ENCODE data around the gene MICAL2. TPM values are rescaled to one million over a fixed set of nuclear protein-coding genes. Genes with fewer than 3 reads are reported as not detected.
A peak's percentile ranks its signal among the peaks of the same experiment; 100 is the strongest.

MICAL2 gene
- total RNA-seq, 1 donor from 2014 or later: 237 TPM

GRCh38 chr11:12106501-12106900 lies 3.9 kb upstream of the MICAL2 start:
- no peaks in the 10 kb centered on the region for H3K27me3 ChIP-seq
- peaks cover 2 to 17% of the 10 kb centered on the region in 2 donors for H3K4me1 ChIP-seq
- H3K4me3 ChIP-seq: no peak overlapping the region
- no peaks in the 10 kb centered on the region for H3K36me3 ChIP-seq
- no peak for TF ChIP-seq CTCF (IDR thresholded peaks at IDR 0.05)
- no peaks in the 10 kb centered on the region for H3K9me3 ChIP-seq
- no peak overlapping the region for H3K27ac ChIP-seq
- no peak for DNase-seq (ENCODE audit: low spot score in 2 of 2)
- intact Hi-C loops (cut with DNase I): loop anchor here (10.0 kb wide), 1 partner anchor 792 kb away; no protein-coding TSS in a partner anchor

GRCh38 chr11:12108875-12109453 lies 1.4 kb upstream of the MICAL2 start:
- no peak overlapping the region for H3K27ac ChIP-seq
- intact Hi-C loops (cut with DNase I): loop anchor here (10.0 kb wide), 1 partner anchor 794 kb away; no protein-coding TSS in a partner anchor

GRCh38 chr11:12109591-12110196 lies 696 bp upstream of the MICAL2 start:
- intact Hi-C loops (cut with DNase I): loop anchor here (1.0 to 10.0 kb wide), 4 partner anchors 19 to 795 kb away; no protein-coding TSS in a partner anchor

More at GRCh38 chr11:12108875-12109453, 1.4 kb upstream of the MICAL2 start:
- no peak for TF ChIP-seq CTCF (IDR thresholded peaks at IDR 0.05)
- Histone ChIP-seq H3K36me3 (peaks cover 0 to 8% of the 10 kb centered on the region in 2 donors), H3K27me3 (no peaks in the 10 kb centered on the region), H3K9me3 (no peaks in the 10 kb centered on the region), H3K4me1 (peaks cover 2 to 14% of the 10 kb centered on the region in 2 donors), H3K4me3 (no peak overlapping the region)
- no peak for DNase-seq (ENCODE audit: low spot score in 2 of 2)

GRCh38 chr11:12110714-12111548 lies 541 bp downstream of the MICAL2 start:
- H3K4me3 ChIP-seq: peak overlapping the region; percentile 89 to 91
- H3K4me1 ChIP-seq: peaks cover 2 to 14% of the 10 kb centered on the region in 2 donors
- no peaks in the 10 kb centered on the region for H3K27me3 ChIP-seq
- no peak for DNase-seq (ENCODE audit: low spot score in 2 of 2)
- intact Hi-C loops (cut with DNase I): loop anchor here (1.0 to 10.0 kb wide), 3 partner anchors 21 to 56 kb away; no protein-coding TSS in a partner anchor
- no peak for TF ChIP-seq CTCF (IDR thresholded peaks at IDR 0.05)
- peak overlapping the region; percentile 92 to 93 for H3K27ac ChIP-seq
- peaks cover 0 to 15% of the 10 kb centered on the region in 2 donors for H3K36me3 ChIP-seq
- H3K9me3 ChIP-seq: no peaks in the 10 kb centered on the region

More at GRCh38 chr11:12109591-12110196, 696 bp upstream of the MICAL2 start:
- Histone ChIP-seq H3K4me1 (peaks cover 2 to 8% of the 10 kb centered on the region in 2 donors), H3K27me3 (no peaks in the 10 kb centered on the region), H3K4me3 (peak overlapping the region; percentile 89 to 91), H3K27ac (peak overlapping the region; percentile 92 to 93), H3K36me3 (peaks cover 0 to 11% of the 10 kb centered on the region in 2 donors), H3K9me3 (no peaks in the 10 kb centered on the region)
- no peak for TF ChIP-seq CTCF (IDR thresholded peaks at IDR 0.05)
- DNase-seq (ENCODE audit: low spot score in 2 of 2): no peak

Data from ascending aorta (tissue), 2 donors.